Measurements from ENCODE around the gene SYT6.
"Not testable (repeated sequence)": the region's sequence is repeated elsewhere in the genome, so short reads cannot be mapped to it uniquely, and the experiment has no call there.

The SYT6 gene

DNA sequence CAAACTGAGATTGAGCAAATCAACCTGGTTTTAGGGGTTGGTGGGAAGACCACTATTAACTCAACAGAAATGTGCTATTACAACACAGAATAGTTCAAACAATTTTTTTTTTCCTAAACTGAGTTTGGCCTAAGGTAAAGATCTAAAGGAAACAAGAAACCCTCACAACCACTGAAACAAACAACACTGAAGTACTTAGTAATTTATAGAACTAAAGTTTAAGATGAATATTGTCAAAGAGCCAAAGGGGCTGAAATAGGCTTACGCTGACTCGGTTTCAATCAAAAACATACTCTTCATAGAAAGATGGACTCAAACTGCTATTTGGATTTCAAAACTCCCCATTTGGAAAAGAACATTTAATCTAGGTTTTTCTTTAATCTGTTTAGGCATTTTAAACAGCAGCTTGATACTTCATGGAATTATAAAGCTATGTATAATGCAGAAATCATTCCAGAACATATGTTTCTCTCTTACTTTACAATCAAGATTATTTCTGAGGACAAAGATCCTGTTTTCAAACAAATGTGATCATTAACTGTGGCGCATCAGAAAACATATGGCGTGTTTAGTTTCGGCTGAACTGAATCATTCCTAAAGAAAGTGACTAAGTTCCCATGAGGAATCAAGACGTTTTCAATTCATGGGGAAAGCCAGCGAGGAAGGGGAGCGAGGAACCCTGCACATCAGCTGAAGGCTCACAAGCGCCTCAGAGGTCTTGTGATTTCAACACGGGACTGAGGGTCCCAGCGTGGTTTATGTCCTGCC, 62.7 kb downstream of the SYT6 start:
- DNase-seq: no peak

- no peak for DNase-seq
Observed at GRCh38 chr1:114089502-114090138, 64.0 kb downstream of the SYT6 start.

GRCh38 chr1:114088392-114089299, 65.0 kb downstream of the SYT6 start:
- DNase-seq: no peak

GRCh38 chr1:114087495-114087894, 66.2 kb downstream of the SYT6 start:
- no peak for DNase-seq

DNA sequence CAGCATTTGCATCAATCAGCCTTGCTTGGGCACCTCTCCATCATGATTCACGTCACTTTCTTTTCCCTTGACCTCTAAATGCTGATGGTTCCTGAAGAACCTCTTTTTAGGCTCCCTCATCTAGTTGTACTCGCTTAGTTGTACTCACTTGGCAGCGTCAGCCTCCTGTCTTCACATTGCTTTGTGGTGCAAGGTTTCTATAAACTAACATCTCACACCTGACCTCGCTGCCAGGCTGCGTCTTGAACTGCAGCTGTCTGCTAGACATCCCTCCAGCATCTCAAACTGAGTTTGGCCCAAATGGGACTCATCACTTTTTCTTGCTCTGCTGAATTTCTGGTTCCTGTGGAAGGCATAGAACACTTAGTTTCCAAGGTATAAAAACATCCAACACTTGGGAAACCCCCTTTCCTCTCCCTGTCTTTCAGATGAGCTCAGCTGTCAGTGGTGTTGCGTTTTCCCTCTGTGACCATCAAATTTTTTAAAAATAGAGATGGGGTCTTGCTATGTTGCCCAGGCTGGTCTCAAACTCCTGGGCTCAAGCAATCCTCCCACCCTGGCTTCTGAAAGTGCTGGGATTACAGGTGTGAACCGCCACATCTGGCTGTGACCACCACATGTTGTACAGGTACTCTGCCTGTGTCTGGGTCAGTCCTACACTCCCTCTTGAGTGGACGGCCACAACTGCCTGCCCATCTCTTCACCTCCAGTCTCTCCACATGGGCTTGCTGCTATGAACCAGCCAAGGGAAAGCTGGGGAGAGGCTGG, 66.9 kb downstream of the SYT6 start:
- DNase-seq: no peak

DNA sequence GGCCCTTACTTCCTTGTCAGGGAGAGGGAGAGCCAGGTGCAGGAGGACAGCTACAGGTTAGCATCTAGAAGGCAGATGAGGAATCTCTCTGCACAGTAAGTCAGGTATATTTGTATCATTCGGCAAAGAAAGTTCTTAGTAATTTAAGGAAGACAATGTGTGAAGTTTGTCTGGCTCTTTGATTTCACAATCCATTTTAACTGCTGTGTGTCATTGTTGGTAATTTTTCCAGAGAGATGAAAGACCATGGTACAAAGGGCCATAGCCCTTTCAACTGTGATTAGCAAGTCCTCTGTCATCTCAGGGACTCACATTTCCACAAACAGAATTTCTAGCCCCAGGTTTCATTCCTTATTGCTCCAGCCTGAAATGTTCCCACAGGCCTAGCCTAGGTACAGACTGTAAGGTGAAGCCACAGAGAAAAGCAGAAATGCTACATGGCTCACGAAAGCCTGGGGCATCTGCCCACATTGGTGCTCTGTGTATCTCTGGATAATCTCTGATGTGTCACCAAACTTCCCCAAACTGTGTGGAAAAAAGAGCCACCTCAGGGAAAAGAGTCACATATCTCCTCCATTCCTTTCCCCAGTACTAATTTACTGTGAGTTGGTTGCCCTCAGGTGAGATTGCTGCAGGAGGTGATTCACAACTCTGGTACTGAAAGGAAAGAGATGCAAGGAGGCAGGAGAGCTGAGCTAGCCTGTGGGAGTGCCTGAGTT, 70.6 kb downstream of the SYT6 start:
- no peak for DNase-seq

- DNase-seq: no peak
Observed at GRCh38 chr1:114082304-114082630, 71.4 kb downstream of the SYT6 start.

GRCh38 chr1:114081437-114082303, 72.0 kb downstream of the SYT6 start:
- no peak for DNase-seq

DNA sequence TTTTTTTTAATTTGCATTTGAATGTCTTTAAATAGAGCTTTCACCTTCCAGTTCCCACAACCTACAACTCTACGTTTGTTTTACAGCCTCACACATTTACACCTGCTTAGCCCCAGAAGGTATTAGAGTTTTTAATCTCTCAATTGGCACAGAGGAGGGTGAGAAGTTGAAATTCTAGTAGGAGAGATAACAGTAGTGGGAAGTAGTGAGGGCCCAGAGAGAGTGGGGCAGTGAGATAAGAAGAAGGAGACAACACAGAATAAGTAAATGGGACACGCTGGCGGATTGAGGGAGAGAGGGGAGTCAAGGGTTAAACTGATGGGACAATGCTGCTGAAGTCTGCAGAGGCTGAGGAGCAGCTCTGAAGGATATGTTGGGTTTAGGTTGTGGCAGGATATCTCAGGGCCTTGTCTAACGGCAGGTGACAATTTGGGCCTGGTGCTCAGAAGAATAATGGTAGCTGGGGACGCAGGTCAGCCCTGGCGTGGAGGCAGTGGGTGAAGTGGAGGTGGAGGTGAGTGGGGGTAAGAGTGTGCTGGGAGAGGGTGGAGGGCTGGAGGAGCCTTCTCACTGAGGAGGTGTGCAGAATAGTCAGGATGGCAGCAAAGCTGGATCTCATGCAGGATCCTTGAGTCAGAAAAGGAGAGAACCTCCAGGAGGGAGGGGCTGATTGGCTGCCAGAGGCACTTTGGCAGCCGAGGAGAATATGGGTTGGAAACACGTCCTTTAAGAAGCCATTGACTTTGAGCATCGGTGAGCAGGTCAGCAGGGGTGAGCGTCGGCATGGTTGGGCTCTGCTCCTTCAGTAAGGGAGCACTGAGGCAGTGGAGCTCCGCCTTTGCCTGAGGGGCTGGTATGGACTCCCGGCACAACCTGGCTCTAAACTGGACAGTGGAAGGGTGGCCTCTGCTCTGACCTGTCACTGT, 72.9 kb downstream of the SYT6 start:
- DNase-seq: no peak

GRCh38 chr1:114079596-114080190, 74.0 kb downstream of the SYT6 start:
- peak; percentile 3 to 39 for DNase-seq

GRCh38 chr1:114078116-114078515, 75.6 kb downstream of the SYT6 start:
- DNase-seq: no peak

DNA sequence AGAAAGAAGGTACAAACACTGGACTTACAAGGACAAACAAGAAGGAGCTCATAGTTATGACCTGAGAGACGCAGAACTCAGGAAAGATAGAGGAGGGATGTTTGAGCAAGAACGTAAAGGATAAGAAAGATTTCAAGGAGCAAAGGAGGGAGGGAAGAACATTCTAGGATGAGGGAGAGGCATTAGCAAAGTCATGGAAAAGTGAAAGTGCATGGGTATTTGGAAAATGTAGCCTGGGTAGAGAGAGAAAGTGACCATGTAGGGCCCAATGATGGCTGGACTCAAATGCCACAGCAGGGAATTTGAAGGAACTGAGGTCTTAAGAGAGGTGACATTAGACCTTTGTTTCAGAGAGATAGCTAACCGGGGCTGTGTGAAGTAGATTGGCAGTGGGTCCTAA, 76.5 kb downstream of the SYT6 start:
- DNase-seq: no peak

DNA sequence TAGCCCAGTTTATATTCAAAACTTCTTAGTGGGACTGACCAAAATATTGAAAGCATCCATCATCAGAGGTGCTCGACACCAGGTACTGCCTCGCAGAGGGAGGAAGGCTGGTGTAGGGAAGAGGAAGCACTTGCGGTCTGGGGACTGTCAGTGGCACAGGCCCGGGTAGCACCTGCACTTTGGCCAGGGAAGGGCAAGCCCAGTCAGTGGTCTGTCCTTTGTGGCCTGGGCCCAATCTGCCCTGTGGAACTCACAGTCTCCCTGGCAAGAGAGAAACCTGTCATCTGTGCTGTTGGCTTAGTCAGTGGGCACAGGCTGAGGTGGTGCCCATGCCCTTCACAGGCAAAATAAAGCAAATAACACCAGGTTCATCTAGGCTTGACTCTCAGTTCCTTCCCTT, 77.4 kb downstream of the SYT6 start:
- DNase-seq: no peak

GRCh38 chr1:114075546-114076242, 78.0 kb downstream of the SYT6 start:
- no peak for DNase-seq

DNA sequence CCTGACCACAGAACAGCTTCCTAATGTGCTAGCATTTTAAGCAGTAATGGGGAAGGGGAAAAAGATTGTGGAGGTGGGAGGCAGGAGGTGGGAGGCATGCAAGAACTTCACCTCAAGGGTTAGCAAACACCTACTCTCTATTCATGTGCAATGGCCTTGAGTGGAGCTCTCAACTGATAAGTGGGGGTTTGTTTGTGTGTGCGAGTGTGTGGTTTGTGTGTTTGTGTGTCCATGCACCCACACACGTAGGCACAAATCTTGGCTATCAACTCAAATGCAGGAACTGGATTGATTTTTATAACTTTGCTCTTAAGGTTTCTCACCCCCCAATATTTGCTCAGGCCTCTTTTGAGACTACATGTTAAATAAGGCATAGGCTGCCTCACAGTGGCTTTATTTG, 78.6 kb downstream of the SYT6 start:
- no peak for DNase-seq

DNA sequence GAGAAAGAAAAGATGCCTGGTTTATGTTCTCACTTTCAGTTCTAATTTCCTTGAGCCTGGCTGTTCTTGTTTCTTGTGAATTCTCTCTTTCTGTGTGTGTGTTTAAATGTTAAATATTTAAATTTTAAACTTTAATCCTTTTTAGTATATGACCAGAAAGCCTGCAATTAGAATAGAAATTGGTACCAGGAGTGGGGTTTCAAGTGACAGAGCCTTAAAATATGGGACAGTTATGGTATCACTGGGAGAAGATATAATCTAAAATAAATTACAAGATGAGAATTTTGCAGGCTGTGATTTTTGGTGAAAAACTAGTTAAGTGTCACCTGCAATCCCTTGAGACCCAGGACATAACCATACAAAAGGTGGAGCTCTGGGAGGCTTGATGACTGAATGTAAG, 81.4 kb downstream of the SYT6 start:
- DNase-seq: no peak

GRCh38 chr1:114069762-114070161, 83.9 kb downstream of the SYT6 start:
- not testable (repeated sequence) for DNase-seq

DNA sequence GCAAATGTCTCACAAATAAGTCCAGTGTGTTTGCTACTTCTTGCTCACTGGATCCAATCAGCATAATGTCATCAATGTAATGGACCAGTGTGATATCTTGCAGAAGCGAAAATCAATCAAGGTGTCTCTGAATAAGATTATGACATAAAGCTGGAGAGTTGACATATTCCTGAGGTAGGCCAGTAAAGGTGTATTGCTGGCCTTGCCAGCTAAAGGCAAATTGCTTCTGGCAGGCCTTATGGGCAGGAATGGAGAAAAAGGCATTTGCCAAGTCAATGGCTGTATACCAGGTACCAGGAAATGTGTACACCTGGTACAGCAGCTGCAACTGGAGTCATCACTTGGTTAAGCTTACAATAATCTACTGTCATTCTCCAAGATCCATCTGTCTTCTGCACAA, 85.0 kb downstream of the SYT6 start:
- DNase-seq: peak in 1 of 2 experiments; percentile 69

DNA sequence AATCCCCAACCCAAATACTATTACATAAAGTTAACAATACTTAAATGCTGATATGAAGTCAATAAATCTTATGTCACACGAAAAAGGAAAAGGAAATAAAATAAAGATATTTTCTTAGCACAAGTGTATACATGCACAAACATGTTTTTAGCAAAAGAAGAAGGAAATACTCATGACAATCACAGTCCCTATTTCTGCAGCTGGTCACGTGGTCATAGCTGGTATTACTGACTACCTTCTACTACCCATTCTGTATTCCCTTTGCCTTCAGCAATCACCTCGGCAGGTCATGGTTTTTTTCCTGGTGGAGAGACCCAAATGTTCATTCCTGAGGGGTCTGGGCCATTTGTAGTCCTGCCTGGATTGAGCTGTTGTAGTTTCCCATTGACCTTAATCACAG, 88.0 kb downstream of the SYT6 start:
- not testable (repeated sequence) for DNase-seq

Measured in NCI-H524 (cell line).